SU-DHL-6 (cell line): ENCODE data around the gene RGS3.

Source experiments
- CTCF ChIP-seq: fragments of 200-600 bp; sonication (generic); IDR thresholded peaks from one replicate; pipeline ENCODE4 v1.5.1; 2017; ENCODE audit warnings: antibody characterized with exemption, mild to moderate bottlenecking, low read length, moderate library complexity; ENCODE audit not compliant: insufficient read depth, poor library complexity, severe bottlenecking
- EZH2phosphoT487 ChIP-seq: fragments of 200-600 bp; sonication (generic), shearing (Covaris generic); conservative IDR thresholded peaks from 2 replicates; pipeline ENCODE4 v1.6.1; 2018; ENCODE audit warnings: mild to moderate bottlenecking, antibody characterized with exemption, low read length, moderate library complexity, mixed read lengths

DNA sequence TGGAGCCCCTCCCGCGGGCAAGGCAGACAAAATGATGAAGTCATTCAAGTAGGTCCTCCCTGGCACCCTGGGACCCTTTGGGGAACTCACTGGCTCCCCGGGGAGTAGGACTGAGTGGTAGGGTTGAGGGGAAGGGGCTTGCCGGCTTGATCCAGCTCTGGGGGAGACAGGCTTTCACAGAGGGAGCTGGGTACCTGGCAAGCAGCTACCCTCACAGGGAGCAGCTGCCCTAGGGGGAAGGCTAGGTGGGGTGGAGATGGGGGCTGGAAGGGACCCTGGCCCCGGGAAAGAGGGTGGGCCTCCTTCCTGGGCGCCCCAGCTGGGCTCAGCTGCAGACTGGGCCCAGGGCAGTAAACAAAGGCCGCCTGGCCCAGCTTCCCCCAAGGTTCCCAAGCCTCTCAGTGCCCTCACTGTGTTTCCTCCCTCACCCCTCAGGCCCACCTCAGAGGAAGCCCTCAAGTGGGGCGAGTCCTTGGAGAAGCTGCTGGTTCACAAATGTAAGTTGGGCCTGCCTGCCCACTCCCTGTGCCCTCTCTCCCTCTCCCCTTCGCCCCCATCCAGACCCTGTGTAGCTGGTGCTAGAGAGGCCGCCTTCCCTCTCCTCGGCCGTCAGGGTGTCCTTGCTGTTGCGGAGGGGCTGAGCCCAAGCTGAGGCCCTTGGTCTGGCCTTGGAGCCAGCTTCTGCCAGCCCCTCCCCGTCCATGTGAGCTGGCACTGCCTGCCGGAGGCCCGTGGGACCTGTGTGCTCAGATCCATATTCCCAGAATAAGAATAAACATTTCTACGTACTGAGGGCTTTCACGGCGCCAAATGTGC is 131.2 kb downstream of the RGS3 start:
- TF ChIP-seq CTCF (no peak), EZH2phosphoT487 (no peak)
